Activated B cell treated with CpG ODN at 0.5 μM for 24 hours (primary cell): Measurements from ENCODE around the gene RNF144A. TPM values are rescaled to one million over a fixed set of nuclear protein-coding genes. Genes with fewer than 3 reads are reported as not detected.

ENCODE experiments used
- ATAC-seq: fragments of 200-7000 bp; cut with Tn5 transposase; one replicate; pipeline ENCODE4 v1.10.0; 2021; ENCODE audit warnings: low read depth, mild to moderate bottlenecking, moderate library complexity
- CTCF ChIA-PET: fragments of 350-600 bp; sonication (Branson Sonifier 250); formaldehyde crosslinking; loops from one replicate; lab custom pipeline; 2021; ENCODE audit warnings: antibody characterized with exemption; lab: Charles Lee
- POLR2A ChIA-PET: fragments of 350-600 bp; sonication (Branson Sonifier 250); formaldehyde crosslinking; loops from one replicate; lab custom pipeline; 2021; ENCODE audit warnings: antibody characterized with exemption; lab: Charles Lee
- DNase-seq: peaks from one replicate; pipeline ENCODE4 v3.0.0; 2022
- H3K27ac Mint-ChIP-seq: one replicate; pipeline ENCODE4 v1.8.0; 2020; ENCODE audit warnings: mixed read lengths
- H3K27me3 Mint-ChIP-seq: one replicate; pipeline ENCODE4 v1.8.0; 2021; ENCODE audit warnings: mixed read lengths
- H3K36me3 Mint-ChIP-seq: one replicate; pipeline ENCODE4 v1.8.0; 2021; ENCODE audit warnings: low read depth, mixed read lengths
- H3K4me1 Mint-ChIP-seq: one replicate; pipeline ENCODE4 v1.8.0; 2021; ENCODE audit warnings: mixed read lengths
- H3K4me3 Mint-ChIP-seq: one replicate; pipeline ENCODE4 v1.8.0; 2020; ENCODE audit warnings: mild to moderate bottlenecking, mixed read lengths
- H3K9me3 Mint-ChIP-seq: one replicate; pipeline ENCODE4 v1.8.0; 2020; ENCODE audit warnings: mixed read lengths
- intact Hi-C: fragments of 100-400 bp; cut with micrococcal nuclease; formaldehyde crosslinking; loops from one replicate; pipeline ENCODE4 v1.15.1; 2024
- total RNA-seq: library from RNA; stranded (reverse); gene quantifications from 2 replicates; pipeline ENCODE4 v1.2.3, GENCODE V29; 2022
- TF ChIP-seq, protein P1 (sequence below): fragments of 200-600 bp; IDR thresholded peaks from one replicate; pipeline ENCODE4 v1.8.0; 2022; ENCODE audit warnings: antibody characterized with exemption, mild to moderate bottlenecking

The RNF144A gene
- total RNA-seq, 1 donor from 2014 or later = 0.89 TPM

DNA sequence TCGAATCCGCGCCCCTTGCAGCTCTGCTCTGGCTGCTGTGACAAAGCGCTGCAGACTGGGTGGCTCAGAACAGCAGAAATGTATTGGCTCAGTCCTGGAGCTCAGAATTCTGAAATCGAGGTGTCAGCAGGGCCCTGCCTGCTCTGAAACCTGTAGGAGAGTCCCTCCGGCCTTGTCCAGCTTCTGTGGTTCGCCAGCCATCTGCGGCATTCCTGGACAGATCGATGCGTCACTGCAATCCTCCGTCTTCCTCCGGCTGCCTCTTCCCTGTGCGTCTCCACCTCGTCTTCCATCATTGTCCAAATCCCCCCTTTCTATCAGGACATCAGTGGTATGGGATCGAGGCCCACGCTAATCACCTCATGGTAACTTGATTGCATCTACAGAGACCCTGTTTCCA lies 115.2 kb downstream of the RNF144A start:
- H3K9me3 Mint-ChIP-seq = no peaks in the 10 kb centered on the region
- DNase-seq = no peak
- H3K4me1 Mint-ChIP-seq = no peaks in the 10 kb centered on the region
- no peaks in the 10 kb centered on the region for H3K27me3 Mint-ChIP-seq
- no peak for ATAC-seq
- intact Hi-C loops = no loop called here
- no peak overlapping the region for H3K4me3 Mint-ChIP-seq
- no peak overlapping the region for H3K27ac Mint-ChIP-seq
- CTCF ChIA-PET = no interaction called here
- no peaks in the 10 kb centered on the region for H3K36me3 Mint-ChIP-seq
- POLR2A ChIA-PET = no interaction called here
- TF ChIP-seq, protein P1, sequence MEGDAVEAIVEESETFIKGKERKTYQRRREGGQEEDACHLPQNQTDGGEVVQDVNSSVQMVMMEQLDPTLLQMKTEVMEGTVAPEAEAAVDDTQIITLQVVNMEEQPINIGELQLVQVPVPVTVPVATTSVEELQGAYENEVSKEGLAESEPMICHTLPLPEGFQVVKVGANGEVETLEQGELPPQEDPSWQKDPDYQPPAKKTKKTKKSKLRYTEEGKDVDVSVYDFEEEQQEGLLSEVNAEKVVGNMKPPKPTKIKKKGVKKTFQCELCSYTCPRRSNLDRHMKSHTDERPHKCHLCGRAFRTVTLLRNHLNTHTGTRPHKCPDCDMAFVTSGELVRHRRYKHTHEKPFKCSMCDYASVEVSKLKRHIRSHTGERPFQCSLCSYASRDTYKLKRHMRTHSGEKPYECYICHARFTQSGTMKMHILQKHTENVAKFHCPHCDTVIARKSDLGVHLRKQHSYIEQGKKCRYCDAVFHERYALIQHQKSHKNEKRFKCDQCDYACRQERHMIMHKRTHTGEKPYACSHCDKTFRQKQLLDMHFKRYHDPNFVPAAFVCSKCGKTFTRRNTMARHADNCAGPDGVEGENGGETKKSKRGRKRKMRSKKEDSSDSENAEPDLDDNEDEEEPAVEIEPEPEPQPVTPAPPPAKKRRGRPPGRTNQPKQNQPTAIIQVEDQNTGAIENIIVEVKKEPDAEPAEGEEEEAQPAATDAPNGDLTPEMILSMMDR = no peak

DNA sequence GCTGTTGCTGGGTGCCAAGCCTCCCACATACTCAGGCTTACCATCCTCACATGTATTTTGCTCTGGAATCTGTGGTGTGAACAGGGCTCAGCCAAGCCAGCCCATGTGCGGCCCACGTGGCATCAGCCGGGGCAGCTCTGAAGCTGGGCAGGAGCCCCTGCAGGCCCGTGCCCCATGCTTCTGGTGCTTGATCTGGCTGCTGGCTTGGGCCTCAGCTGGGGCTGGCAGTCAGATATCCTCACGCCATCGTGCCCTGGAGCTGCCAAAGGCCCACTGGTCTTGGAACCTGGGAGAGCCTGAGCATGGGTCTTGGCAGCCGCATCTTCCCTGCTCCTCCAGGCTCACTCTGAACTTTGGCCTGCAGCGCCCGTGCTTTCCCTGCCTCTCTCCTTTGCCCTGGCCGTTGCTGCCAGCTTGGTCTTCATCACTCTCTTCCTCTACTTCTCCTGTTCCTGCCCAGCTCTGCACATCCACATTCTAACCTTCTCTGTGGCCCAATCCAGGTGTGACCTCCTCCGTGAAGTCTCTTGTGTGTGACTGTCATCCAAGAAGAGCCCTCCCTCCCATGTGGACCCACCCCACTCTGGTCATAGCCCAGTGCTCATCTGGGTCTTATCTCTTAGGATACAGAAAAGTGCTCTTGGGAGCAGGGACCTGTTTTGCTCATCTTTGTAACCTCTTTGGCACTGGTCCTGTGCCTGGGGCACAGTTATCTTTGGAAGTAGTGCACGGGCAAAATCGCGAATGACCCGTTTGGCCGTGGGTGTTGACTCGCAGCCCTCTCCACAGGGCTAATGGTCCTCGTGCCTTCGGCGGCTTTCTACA lies 116.1 kb downstream of the RNF144A start:
- H3K4me1 Mint-ChIP-seq = no peaks in the 10 kb centered on the region
- H3K27me3 Mint-ChIP-seq = no peaks in the 10 kb centered on the region
- ChIA-PET POLR2A (no interaction called here), CTCF (interaction anchor here (0.6 to 1.4 kb wide), 2 partner anchors 11 to 121 kb away, joined by 3 read pairs; no protein-coding TSS in a partner anchor)
- TF ChIP-seq, protein P1 = no peak
- DNase-seq (no peak), ATAC-seq (no peak)
- no peak overlapping the region for H3K4me3 Mint-ChIP-seq
- intact Hi-C loops = no loop called here
- no peaks in the 10 kb centered on the region for H3K9me3 Mint-ChIP-seq
- no peak overlapping the region for H3K27ac Mint-ChIP-seq
- no peaks in the 10 kb centered on the region for H3K36me3 Mint-ChIP-seq

DNA sequence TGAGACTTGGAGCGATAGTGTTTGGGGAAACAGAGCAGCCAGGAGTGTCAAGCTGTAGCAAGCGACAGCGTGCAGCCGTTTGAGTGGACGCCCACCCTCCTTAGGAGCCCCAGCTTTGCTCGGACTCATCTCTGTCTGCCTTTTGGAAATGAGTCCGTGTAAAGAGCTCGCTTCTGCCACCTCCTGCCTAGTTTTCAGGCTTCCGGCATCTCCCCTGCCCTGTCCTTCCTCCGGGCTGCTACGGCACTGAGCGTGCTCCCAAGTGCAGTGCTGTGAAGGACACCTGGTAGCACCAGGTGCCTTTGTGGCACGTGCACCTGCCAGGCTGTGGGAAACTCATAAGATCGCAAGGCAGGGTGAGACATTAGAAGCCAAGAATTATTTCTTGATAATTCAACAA lies 117.1 kb downstream of the RNF144A start:
- no peaks in the 10 kb centered on the region for H3K4me1 Mint-ChIP-seq
- intact Hi-C loops = no loop called here
- no peak for DNase-seq
- H3K9me3 Mint-ChIP-seq = no peaks in the 10 kb centered on the region
- ATAC-seq = no peak
- no peak overlapping the region for H3K4me3 Mint-ChIP-seq
- H3K27me3 Mint-ChIP-seq = no peaks in the 10 kb centered on the region
- TF ChIP-seq, protein P1 = no peak
- no peak overlapping the region for H3K27ac Mint-ChIP-seq
- CTCF ChIA-PET = interaction anchor here (0.6 to 0.7 kb wide), 2 partner anchors 10 to 122 kb away, joined by 3 read pairs; no protein-coding TSS in a partner anchor
- POLR2A ChIA-PET = no interaction called here
- no peaks in the 10 kb centered on the region for H3K36me3 Mint-ChIP-seq

DNA sequence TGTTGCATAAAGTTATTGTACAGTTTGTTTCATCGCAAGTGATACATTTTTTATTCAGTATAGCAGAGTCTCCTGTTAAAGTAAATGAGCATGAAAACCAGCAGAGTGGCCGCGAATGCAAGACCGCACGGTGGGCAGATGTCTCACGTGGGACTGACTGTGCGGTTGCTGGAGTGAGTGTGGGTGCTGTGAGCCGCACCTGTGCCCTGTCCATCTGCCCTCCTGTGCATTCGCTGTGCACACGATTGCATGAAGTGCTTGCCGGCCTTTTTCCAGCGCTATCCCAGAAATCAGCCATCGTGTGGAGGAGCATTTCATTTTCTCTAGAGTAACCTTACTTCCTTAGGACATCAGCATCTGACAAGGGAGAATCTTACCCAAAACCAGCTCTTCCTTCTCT lies 118.7 kb downstream of the RNF144A start:
- ATAC-seq = no peak
- ChIA-PET POLR2A (no interaction called here), CTCF (interaction anchor here (0.8 to 1.8 kb wide), 3 partner anchors 9 to 139 kb away, joined by 3 to 4 read pairs (median 3); no protein-coding TSS in a partner anchor)
- Mint-ChIP-seq H3K27me3 (no peaks in the 10 kb centered on the region), H3K4me1 (no peaks in the 10 kb centered on the region), H3K27ac (no peak overlapping the region), H3K9me3 (no peaks in the 10 kb centered on the region), H3K36me3 (no peaks in the 10 kb centered on the region), H3K4me3 (no peak overlapping the region)
- DNase-seq = no peak
- TF ChIP-seq, protein P1 = no peak
- intact Hi-C loops = loop anchor here (5.0 kb wide), 2 partner anchors 61 to 391 kb away; no protein-coding TSS in a partner anchor
